Daoy (cell line): Measurements from ENCODE around the gene HOXA13. TPM values are rescaled to one million over a fixed set of nuclear protein-coding genes. Genes with fewer than 3 reads are reported as not detected.
A peak's percentile ranks its signal among the peaks of the same experiment; 100 is the strongest.

Source experiments
- DNase-seq: peaks from one replicate; pipeline ENCODE4 v3.0.0-alpha.2; 2015; ENCODE audit warnings: low read depth
- total RNA-seq: library from RNA; depleted of rRNA; stranded (reverse); fragments of >200 nt; shearing (Covaris generic); gene quantifications from 2 replicates; pipeline ENCODE4 v1.2.3, GENCODE V29; 2014

HOXA13 gene
- total RNA-seq, 1 experiment from 2014 or later, result 0.86 TPM

- no peak for DNase-seq
Observed at GRCh38 chr7:27192546-27193334, 7.2 kb downstream of the HOXA13 start.

- DNase-seq, result no peak
Observed at GRCh38 chr7:27191833-27192545, 7.9 kb downstream of the HOXA13 start.

- no peak for DNase-seq
Observed at GRCh38 chr7:27191161-27191731, 8.6 kb downstream of the HOXA13 start.

- no peak for DNase-seq
Observed at GRCh38 chr7:27189997-27190748, 9.7 kb downstream of the HOXA13 start.

- no peak for DNase-seq
Observed at GRCh38 chr7:27189295-27189996, 10.4 kb downstream of the HOXA13 start.

- DNase-seq, result no peak
Observed at GRCh38 chr7:27188386-27189294, 11.3 kb downstream of the HOXA13 start.

- peak; percentile 22 for DNase-seq
Observed at GRCh38 chr7:27187475-27188385, 12.2 kb downstream of the HOXA13 start.

GRCh38 chr7:27186668-27187474 lies 13.0 kb downstream of the HOXA13 start:
- DNase-seq, result peak; percentile 9

- DNase-seq, result peak; percentile 15
Observed at GRCh38 chr7:27185854-27186667, 13.8 kb downstream of the HOXA13 start.

- peak; percentile 55 for DNase-seq
Observed at GRCh38 chr7:27185013-27185853, 14.7 kb downstream of the HOXA13 start, which contains the start of gene HOXA11. Gene HOXA11, minus strand, starts transcription at chr7:27185232. Its CDS starts 88 bp downstream, at chr7:27185144.

GRCh38 chr7:27184337-27185012 lies 15.4 kb downstream of the HOXA13 start:
- DNase-seq, result peak; percentile 84

GRCh38 chr7:27183682-27184336 lies 16.1 kb downstream of the HOXA13 start:
- DNase-seq, result peak; percentile 62

- peak; percentile 57 for DNase-seq
Observed at GRCh38 chr7:27182861-27183681, 16.8 kb downstream of the HOXA13 start.

- no peak for DNase-seq
Observed at GRCh38 chr7:27182285-27182841, 17.5 kb downstream of the HOXA13 start.
